DND-41 (cell line): Measurements from ENCODE around the gene UBE3B.
"Not testable (repeated sequence)": the region's sequence is repeated elsewhere in the genome, so short reads cannot be mapped to it uniquely, and the experiment has no call there.

Source experiments
- EZH2 ChIP-seq: IDR thresholded peaks from 3 replicates; pipeline ENCODE4 v1.6.1; 2012; ENCODE audit warnings: borderline replicate concordance, low read depth, mild to moderate bottlenecking, moderate library complexity, low read length, inconsistent platforms; ENCODE audit not compliant: severe bottlenecking
- TF ChIP-seq, protein P1 (sequence below): IDR thresholded peaks from 2 replicates; pipeline ENCODE4 v1.5.1; 2012; ENCODE audit warnings: borderline replicate concordance, low read length, moderate library complexity, mild to moderate bottlenecking; ENCODE audit not compliant: poor library complexity, severe bottlenecking; ENCODE audit errors: extremely low read depth

GRCh38 chr12:109428804-109429203, 48.6 kb upstream of the UBE3B start:
- TF ChIP-seq, protein P1, sequence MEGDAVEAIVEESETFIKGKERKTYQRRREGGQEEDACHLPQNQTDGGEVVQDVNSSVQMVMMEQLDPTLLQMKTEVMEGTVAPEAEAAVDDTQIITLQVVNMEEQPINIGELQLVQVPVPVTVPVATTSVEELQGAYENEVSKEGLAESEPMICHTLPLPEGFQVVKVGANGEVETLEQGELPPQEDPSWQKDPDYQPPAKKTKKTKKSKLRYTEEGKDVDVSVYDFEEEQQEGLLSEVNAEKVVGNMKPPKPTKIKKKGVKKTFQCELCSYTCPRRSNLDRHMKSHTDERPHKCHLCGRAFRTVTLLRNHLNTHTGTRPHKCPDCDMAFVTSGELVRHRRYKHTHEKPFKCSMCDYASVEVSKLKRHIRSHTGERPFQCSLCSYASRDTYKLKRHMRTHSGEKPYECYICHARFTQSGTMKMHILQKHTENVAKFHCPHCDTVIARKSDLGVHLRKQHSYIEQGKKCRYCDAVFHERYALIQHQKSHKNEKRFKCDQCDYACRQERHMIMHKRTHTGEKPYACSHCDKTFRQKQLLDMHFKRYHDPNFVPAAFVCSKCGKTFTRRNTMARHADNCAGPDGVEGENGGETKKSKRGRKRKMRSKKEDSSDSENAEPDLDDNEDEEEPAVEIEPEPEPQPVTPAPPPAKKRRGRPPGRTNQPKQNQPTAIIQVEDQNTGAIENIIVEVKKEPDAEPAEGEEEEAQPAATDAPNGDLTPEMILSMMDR: not testable (repeated sequence)
- not testable (repeated sequence) for TF ChIP-seq EZH2
